ENCODE measurements around the gene KLK12.

KLK12 gene

GRCh38 chr19:50979758-50980157 is 55.0 kb downstream of the KLK12 start:
- DNase-seq, result no peak

All from T1000 (cell line).